Tibial artery (tissue), 4 donors: ENCODE results near the gene ZNF490.

Experiments used
- DNase-seq, 2 donors: peaks; one replicate each; pipeline ENCODE4 v3.0.0-alpha.2; 2019
- H3K27ac ChIP-seq, 2 donors: fragments of 200-600 bp; sonication (generic) in 1 of 2; 1 replicate in 1 of 2; 2 replicates in 1 of 2; pipeline ENCODE4 v1.5.1; 2018 to 2019; ENCODE audit warnings: mild to moderate bottlenecking in 1 of 2
- H3K27me3 ChIP-seq, 2 donors: fragments of 200-600 bp; sonication (generic) in 1 of 2; one replicate each; pipeline versions ENCODE4 v1.5.1 to v1.6.0; 2016 to 2019
- H3K36me3 ChIP-seq, 3 donors: fragments of 200-600 bp; sonication (generic) in 2 of 3; one replicate each; pipeline ENCODE4 v1.5.1; 2016 to 2019; ENCODE audit warnings: mild to moderate bottlenecking in 2 of 3
- H3K4me1 ChIP-seq, 4 donors: fragments of 200-600 bp; sonication (generic) in 2 of 4; 1 replicate in 3 of 4; 2 replicates in 1 of 4; pipeline ENCODE4 v1.5.1; 2016 to 2019
- H3K4me3 ChIP-seq, 2 donors: fragments of 200-600 bp; sonication (generic) in 1 of 2; 1 replicate in 1 of 2; 2 replicates in 1 of 2; pipeline ENCODE4 v1.5.1; 2018 to 2019; ENCODE audit warnings: mild to moderate bottlenecking in 2 of 2
- H3K9me3 ChIP-seq, 3 donors: fragments of 200-600 bp; sonication (generic) in 1 of 3; one replicate each; pipeline ENCODE4 v1.5.1; 2016 to 2019
- CTCF ChIP-seq, 2 experiments: fragments of 200-600 bp in 1 of 2; fragments of 450-650 bp in 1 of 2; IDR thresholded peaks; one replicate each; pipeline ENCODE4 v1.5.1; 2017 to 2019; ENCODE audit warnings: antibody characterized with exemption in 2 of 2, mild to moderate bottlenecking in 1 of 2, moderate library complexity in 1 of 2
- intact Hi-C: fragments of 100-400 bp; cut with DNase I; formaldehyde crosslinking; loops from one replicate; pipeline ENCODE4 v1.15.0; 2023; ENCODE audit warnings: low total_unique reads

ZNF490 gene

GRCh38 chr19:12551060-12551832, 59.4 kb downstream of the ZNF490 start, which contains the start of gene ZNF564:
TSS of gene ZNF564 (minus strand) at chr19:12551482. CDS start at chr19:12551332, 150 bp downstream.
- peaks cover 0 to 2% of the 10 kb centered on the region in 2 donors for H3K27me3 ChIP-seq
- peaks cover 0 to 5% (median 0%) of the 10 kb centered on the region in 3 donors for H3K36me3 ChIP-seq
- TF ChIP-seq CTCF (IDR thresholded peaks at IDR 0.05): no peak
- intact Hi-C loops: loop anchor here (2.0 to 5.0 kb wide), 2 partner anchors 54 to 60 kb away; partner anchors contain the start of genes ZNF490 and ZNF791
- peak within 1 kb of the TSS; percentile 71 to 90 for H3K4me3 ChIP-seq
- peak; percentile 97 to 98 for DNase-seq
- H3K9me3 ChIP-seq: no peaks in the 10 kb centered on the region
- H3K27ac ChIP-seq: peak within 1 kb of the TSS; percentile 94 to 97
- peaks cover 0 to 47% (median 23%) of the 10 kb centered on the region in 4 donors for H3K4me1 ChIP-seq

- intact Hi-C loops: no loop called here
- no peak for TF ChIP-seq CTCF (IDR thresholded peaks at IDR 0.05)
- H3K27ac ChIP-seq: no peak overlapping the region
- H3K27me3 ChIP-seq: no peaks in the 10 kb centered on the region
- no peak overlapping the region for H3K4me3 ChIP-seq
- no peaks in the 10 kb centered on the region for H3K9me3 ChIP-seq
- no peak for DNase-seq
- peaks cover 0 to 32% (median 19%) of the 10 kb centered on the region in 4 donors for H3K4me1 ChIP-seq
- peaks cover 0 to 11% (median 8%) of the 10 kb centered on the region in 3 donors for H3K36me3 ChIP-seq
Observed at GRCh38 chr19:12546903-12547302, 63.7 kb downstream of the ZNF490 start.

- H3K4me1 ChIP-seq: peaks cover 0 to 31% (median 19%) of the 10 kb centered on the region in 4 donors
- peaks cover 3 to 15% (median 14%) of the 10 kb centered on the region in 3 donors for H3K36me3 ChIP-seq
- no peak overlapping the region for H3K4me3 ChIP-seq
- intact Hi-C loops: no loop called here
- DNase-seq: no peak
- TF ChIP-seq CTCF (IDR thresholded peaks at IDR 0.05): no peak
- H3K27ac ChIP-seq: no peak overlapping the region
- no peaks in the 10 kb centered on the region for H3K27me3 ChIP-seq
- H3K9me3 ChIP-seq: no peaks in the 10 kb centered on the region
Observed at GRCh38 chr19:12546068-12546467, 64.5 kb downstream of the ZNF490 start.

- no peak overlapping the region for H3K4me3 ChIP-seq
- peaks cover 11 to 23% (median 22%) of the 10 kb centered on the region in 3 donors for H3K36me3 ChIP-seq
- intact Hi-C loops: no loop called here
- no peak for TF ChIP-seq CTCF (IDR thresholded peaks at IDR 0.05)
- H3K9me3 ChIP-seq: no peaks in the 10 kb centered on the region
- H3K4me1 ChIP-seq: peaks cover 0 to 27% (median 18%) of the 10 kb centered on the region in 4 donors
- DNase-seq: no peak
- H3K27ac ChIP-seq: no peak overlapping the region
- H3K27me3 ChIP-seq: no peaks in the 10 kb centered on the region
Observed at GRCh38 chr19:12545267-12545666, 65.3 kb downstream of the ZNF490 start.

GRCh38 chr19:12544401-12544876, 66.2 kb downstream of the ZNF490 start:
- no peak for TF ChIP-seq CTCF (IDR thresholded peaks at IDR 0.05)
- DNase-seq: no peak
- Histone ChIP-seq H3K27me3 (no peaks in the 10 kb centered on the region), H3K4me1 (peaks cover 0 to 19% (median 12%) of the 10 kb centered on the region in 4 donors), H3K27ac (no peak overlapping the region), H3K36me3 (peaks cover 19 to 32% (median 31%) of the 10 kb centered on the region in 3 donors), H3K4me3 (no peak overlapping the region), H3K9me3 (no peaks in the 10 kb centered on the region)
- intact Hi-C loops: no loop called here
